ENCODE data around the gene SAP25. TPM values are rescaled to one million over a fixed set of nuclear protein-coding genes. Genes with fewer than 3 reads are reported as not detected.

SAP25 gene
- total and polyA plus RNA-seq, 2 of the 8 experiments (the other 6 are each of a cell fraction or from before 2014, with no cell fraction given): 3.6 to 5.8 TPM

GRCh38 chr7:100532165-100533022 is 41.3 kb downstream of the SAP25 start:
- H4K91ac ChIP-seq (replicated peaks; ENCODE audit: insufficient read length, low read length): no peak overlapping the region
- H4K5ac ChIP-seq (ENCODE audit: insufficient read length, low read depth, low read length): no peak overlapping the region
- no peaks in the 10 kb centered on the region for H3K23me2 ChIP-seq (ENCODE audit: low read depth, low read length)
- H2AK5ac ChIP-seq (ENCODE audit: low read depth, low read length): no peak overlapping the region
- no peaks in the 10 kb centered on the region for H3K9me3 ChIP-seq (ENCODE audit: insufficient read depth in 2 of 2, low read depth in 1 of 2, low read length in 1 of 2)
- no peak overlapping the region for H2AFZ ChIP-seq (ENCODE audit: low read length)
- no peaks in the 10 kb centered on the region for H3K4me1 ChIP-seq (replicated peaks in 1 of 4; ENCODE audit: control insufficient read depth in 3 of 4, insufficient read depth in 4 of 4, low read length in 3 of 4)
- H3K18ac ChIP-seq (ENCODE audit: extremely low read depth, low read length): no peak overlapping the region
- peak overlapping the region; percentile 14; the same call in 1 of the 2 replicates for H4K8ac ChIP-seq (ENCODE audit: extremely low read depth, insufficient read depth, low read length)
- no peak for DNase-seq (ENCODE audit: low read depth in 1 of 2, low spot score in 2 of 2)
- no peak overlapping the region for H2BK12ac ChIP-seq (ENCODE audit: low read depth, low read length)
- no peaks in the 10 kb centered on the region for H3K79me2 ChIP-seq (ENCODE audit: control insufficient read depth in 1 of 2, insufficient read depth in 2 of 2, low read length in 2 of 2)
- no peaks in the 10 kb centered on the region for H3K36me3 ChIP-seq (ENCODE audit: control insufficient read depth in 2 of 4, insufficient read depth in 4 of 4, low read length in 3 of 4)
- FAIRE-seq: no peak
- no peak overlapping the region for H3K4ac ChIP-seq (replicated peaks; ENCODE audit: insufficient read length, low read depth, low read length)
- no peaks in the 10 kb centered on the region for H4K20me1 ChIP-seq (replicated peaks in 1 of 2; ENCODE audit: control insufficient read depth in 1 of 2, insufficient read depth in 2 of 2, low read length in 2 of 2)
- no peak overlapping the region for H3K9ac ChIP-seq (replicated peaks in 1 of 4; ENCODE audit: extremely low read depth in 1 of 4, low read depth in 3 of 4, low read length in 3 of 4)
- H3K56ac ChIP-seq (replicated peaks; ENCODE audit: insufficient read length, low read depth, low read length): no peak overlapping the region
- ChIA-PET CTCF (ENCODE audit: partially characterized antibody) (interaction anchor here (0.6 to 26.5 kb wide), 7 partner anchors 16 to 64 kb away, joined by 3 to 341 read pairs (median 6); partner anchors contain the start of gene NYAP1), POLR2A (ENCODE audit: partially characterized antibody) (interaction anchor here (0.7 kb wide), 1 partner anchor 63 kb away, joined by 3 read pairs; no protein-coding TSS in a partner anchor)
- no peaks in the 10 kb centered on the region for H3K79me1 ChIP-seq (ENCODE audit: low read depth, low read length)
- H3K27me3 ChIP-seq (replicated peaks in 1 of 4; ENCODE audit: control insufficient read depth in 3 of 4, extremely low read depth in 1 of 4, insufficient read depth in 3 of 4, low read length in 3 of 4): no peaks in the 10 kb centered on the region
- no peak overlapping the region for H2BK120ac ChIP-seq (replicated peaks; ENCODE audit: low read depth, low read length)
- no peak overlapping the region for H2BK20ac ChIP-seq (ENCODE audit: low read length)
- WGBS, 2 experiments (ENCODE audit: extremely low coverage in 1 of 2, insufficient coverage in 1 of 2, insufficient read length in 1 of 2, insufficient replicate concordance in 2 of 2, low coverage in 1 of 2, low lambda C conversion rate in 2 of 2, missing lambda C conversion rate in 1 of 2): 92% methylated on average over 14 of the region's 14 CpGs; no CpG with 5 or more reads in 1 of the 2 experiments
- H2BK15ac ChIP-seq (ENCODE audit: low read length): no peak overlapping the region
- H3K4me3 ChIP-seq (ENCODE audit: extremely low read depth in 1 of 4, insufficient read depth in 2 of 4, low read depth in 3 of 4, low read length in 4 of 4): no peak overlapping the region
- H2BK5ac ChIP-seq (ENCODE audit: low read depth, low read length): no peak overlapping the region
- H3K14ac ChIP-seq (ENCODE audit: insufficient read length): no peak overlapping the region
- no peak overlapping the region for H3K4me2 ChIP-seq (ENCODE audit: insufficient read depth in 1 of 2, low read depth in 2 of 2, low read length in 2 of 2)
- H3K23ac ChIP-seq (ENCODE audit: insufficient read length): no peak overlapping the region
- no peak overlapping the region for H3K27ac ChIP-seq (ENCODE audit: low read depth, low read length)
- TF ChIP-seq TBP (IDR thresholded peaks at IDR 0.05; ENCODE audit: low read depth, low read length) (no peak), CHD2 (IDR thresholded peaks at IDR 0.05; ENCODE audit: low read length) (no peak), JUN (IDR thresholded peaks at IDR 0.05; ENCODE audit: low read depth, low read length) (no peak), MAFK (IDR thresholded peaks at IDR 0.05; ENCODE audit: low read depth, low read length) (no peak), YY1 (IDR thresholded peaks at IDR 0.05; ENCODE audit: low read depth, low read length) (no peak), CTBP2 (IDR thresholded peaks at IDR 0.05; ENCODE audit: borderline replicate concordance, insufficient read depth, insufficient read length, low read length) (no peak), ASH2L (IDR thresholded peaks at IDR 0.05; ENCODE audit: low read length) (no peak), USF2 (IDR thresholded peaks at IDR 0.05; ENCODE audit: low read length) (no peak), ATF2 (IDR thresholded peaks at IDR 0.05; ENCODE audit: low read length) (no peak)
